Activated CD4-positive, CD25-positive, alpha-beta regulatory T cell treated with anti-CD3 and anti-CD28 coated beads, Interleukin-2, amount 50 U/mL, for 16 hours (primary cell): Measurements from ENCODE around the gene PDGFC.

ENCODE experiments used
- DNase-seq: peaks from one replicate; pipeline ENCODE4 v3.0.0-alpha.2; 2020; ENCODE audit warnings: low read depth, low spot score

PDGFC gene

GRCh38 chr4:156784970-156785369 lies 186.6 kb downstream of the PDGFC start:
- no peak for DNase-seq

- DNase-seq: no peak
Measured at GRCh38 chr4:156783966-156784365, 187.6 kb downstream of the PDGFC start.

GRCh38 chr4:156782491-156782890 lies 189.1 kb downstream of the PDGFC start:
- no peak for DNase-seq

- no peak for DNase-seq
Measured at GRCh38 chr4:156781852-156782251, 189.7 kb downstream of the PDGFC start.

GRCh38 chr4:156779774-156780173 lies 191.8 kb downstream of the PDGFC start:
- DNase-seq: no peak

GRCh38 chr4:156779042-156779441 lies 192.6 kb downstream of the PDGFC start:
- DNase-seq: no peak

GRCh38 chr4:156778606-156779005 lies 193.0 kb downstream of the PDGFC start:
- DNase-seq: no peak

- DNase-seq: no peak
Measured at GRCh38 chr4:156778093-156778492, 193.5 kb downstream of the PDGFC start.

- no peak for DNase-seq
Measured at GRCh38 chr4:156775813-156776212, 195.8 kb downstream of the PDGFC start.

- DNase-seq: no peak
Measured at GRCh38 chr4:156774422-156774821, 197.2 kb downstream of the PDGFC start.

GRCh38 chr4:156773648-156774357 lies 197.8 kb downstream of the PDGFC start:
- DNase-seq: no peak

GRCh38 chr4:156771171-156771837 lies 200.3 kb downstream of the PDGFC start:
- no peak for DNase-seq

GRCh38 chr4:156770140-156770539 lies 201.5 kb downstream of the PDGFC start:
- DNase-seq: no peak

- no peak for DNase-seq
Measured at GRCh38 chr4:156767911-156768415, 203.6 kb downstream of the PDGFC start.

GRCh38 chr4:156766846-156767245 lies 204.8 kb downstream of the PDGFC start:
- DNase-seq: no peak

- no peak for DNase-seq
Measured at GRCh38 chr4:156765277-156765676, 206.3 kb downstream of the PDGFC start.

- DNase-seq: no peak
Measured at GRCh38 chr4:156764846-156765245, 206.8 kb downstream of the PDGFC start.

GRCh38 chr4:156764145-156764544 lies 207.5 kb downstream of the PDGFC start:
- DNase-seq: no peak

GRCh38 chr4:156763511-156763910 lies 208.1 kb downstream of the PDGFC start:
- no peak for DNase-seq

GRCh38 chr4:156762851-156763250 lies 208.7 kb downstream of the PDGFC start:
- no peak for DNase-seq

- no peak for DNase-seq
Measured at GRCh38 chr4:156756118-156756517, 215.5 kb downstream of the PDGFC start.

GRCh38 chr4:156754832-156755570 lies 216.6 kb downstream of the PDGFC start:
- no peak for DNase-seq
